Measurements from ENCODE around the gene GPR39.

- TF ChIP-seq CTCF (IDR thresholded peaks at IDR 0.05): no peak
- TF ChIP-seq POLR2A (IDR thresholded peaks at IDR 0.05): no peak
- TF ChIP-seq POLR2AphosphoS5 (IDR thresholded peaks at IDR 0.05): no peak
Observed at GRCh38 chr2:132374551-132374950, 42.1 kb upstream of the GPR39 start.
